WTC11 (cell line): ENCODE measurements around the gene NLRC5. TPM values are rescaled to one million over a fixed set of nuclear protein-coding genes. Genes with fewer than 3 reads are reported as not detected.

Experiments
- ATAC-seq: fragments of 200-7000 bp; cut with Tn5 transposase; 2 replicates; pipeline ENCODE4 v1.10.0; 2021; ENCODE audit warnings: mild to moderate bottlenecking, moderate library complexity
- CTCF ChIA-PET: fragments of 300-600 bp; sonication (Branson Sonifier 250); formaldehyde crosslinking; loops from one replicate; lab custom pipeline; 2021; ENCODE audit warnings: antibody characterized with exemption; lab: Charles Lee
- POLR2A ChIA-PET: fragments of 350-600 bp; sonication (Branson Sonifier 250); formaldehyde crosslinking; loops from one replicate; lab custom pipeline; 2021; ENCODE audit warnings: antibody characterized with exemption; lab: Charles Lee
- DNase-seq: peaks from one replicate; pipeline ENCODE4 v3.0.0; 2021; ENCODE audit warnings: low spot score
- H3K27ac Mint-ChIP-seq: 2 replicates; pipeline ENCODE4 v1.8.0; 2021; ENCODE audit warnings: mixed read lengths
- H3K27me3 Mint-ChIP-seq: 2 replicates; pipeline ENCODE4 v1.8.0; 2021; ENCODE audit warnings: low read depth, mild to moderate bottlenecking, moderate library complexity, mixed read lengths
- H3K36me3 Mint-ChIP-seq: 2 replicates; pipeline ENCODE4 v1.8.0; 2021; ENCODE audit warnings: mixed read lengths
- H3K4me1 Mint-ChIP-seq: 2 replicates; pipeline ENCODE4 v1.8.0; 2022; ENCODE audit warnings: mixed read lengths
- H3K4me3 Mint-ChIP-seq: 2 replicates; pipeline ENCODE4 v1.8.0; 2021; ENCODE audit warnings: mild to moderate bottlenecking, moderate library complexity, mixed read lengths
- H3K9me3 Mint-ChIP-seq: 2 replicates; pipeline ENCODE4 v1.8.0; 2021; ENCODE audit warnings: mixed read lengths
- CREM ChIP-seq: sonication (generic); formaldehyde crosslinking; IDR thresholded peaks from 2 replicates; pipeline ENCODE4 v1.8.1; 2022; ENCODE audit warnings: mild to moderate bottlenecking, missing genetic modification reagents, moderate library complexity
- ELF4 ChIP-seq: sonication (generic); formaldehyde crosslinking; IDR thresholded peaks from 2 replicates; pipeline ENCODE4 v1.8.1; 2022; ENCODE audit warnings: low read depth, mild to moderate bottlenecking, moderate library complexity, missing genetic modification reagents
- GABPB1 ChIP-seq: sonication (generic); formaldehyde crosslinking; IDR thresholded peaks from 2 replicates; pipeline ENCODE4 v1.8.1; 2023; ENCODE audit warnings: mild to moderate bottlenecking, missing genetic modification reagents
- HMGA2 ChIP-seq: fragments of 250-450 bp; sonication (Bioruptor Pico); IDR thresholded peaks from 2 replicates; pipeline ENCODE4 v1.4.0; 2021; ENCODE audit warnings: mild to moderate bottlenecking, moderate library complexity
- HMGXB4 ChIP-seq: sonication (generic); formaldehyde crosslinking; IDR thresholded peaks from 2 replicates; pipeline ENCODE4 v1.8.1; 2023; ENCODE audit warnings: mild to moderate bottlenecking, moderate library complexity, missing genetic modification reagents
- MYBL2 ChIP-seq: sonication (generic); formaldehyde crosslinking; IDR thresholded peaks from 2 replicates; pipeline ENCODE4 v1.8.1; 2023; ENCODE audit warnings: mild to moderate bottlenecking, moderate library complexity, missing genetic modification reagents
- NR2C2 ChIP-seq: sonication (generic); formaldehyde crosslinking; IDR thresholded peaks from 2 replicates; pipeline ENCODE4 v1.8.0; 2022; ENCODE audit warnings: mild to moderate bottlenecking, missing genetic modification reagents
- PREB ChIP-seq: sonication (generic); formaldehyde crosslinking; IDR thresholded peaks from 2 replicates; pipeline ENCODE4 v1.8.1; 2022; ENCODE audit warnings: mild to moderate bottlenecking, missing genetic modification reagents, moderate library complexity, borderline replicate concordance
- PRRX2 ChIP-seq: fragments of 250-450 bp; sonication (Bioruptor Pico); IDR thresholded peaks from 2 replicates; pipeline ENCODE4 v1.8.0; 2021; ENCODE audit warnings: mild to moderate bottlenecking
- SOX15 ChIP-seq: fragments of 250-450 bp; sonication (Bioruptor Pico); IDR thresholded peaks from 2 replicates; pipeline ENCODE4 v1.9.0; 2021; ENCODE audit warnings: mild to moderate bottlenecking
- STAT6 ChIP-seq: sonication (generic); formaldehyde crosslinking; conservative IDR thresholded peaks from 2 replicates; pipeline ENCODE4 v1.8.1; 2023; ENCODE audit warnings: mild to moderate bottlenecking, low read depth, missing genetic modification reagents, moderate library complexity
- ZNF416 ChIP-seq: fragments of 250-450 bp; sonication (Bioruptor Pico); IDR thresholded peaks from 2 replicates; pipeline ENCODE4 v1.9.0; 2021; ENCODE audit warnings: mild to moderate bottlenecking, inconsistent platforms
- ZNF423 ChIP-seq: fragments of 250-450 bp; sonication (Bioruptor Pico); IDR thresholded peaks from 2 replicates; pipeline ENCODE4 v2.1.2; 2022; ENCODE audit warnings: mild to moderate bottlenecking, moderate library complexity
- total RNA-seq: library from RNA; stranded (reverse); gene quantifications from 3 replicates; pipeline ENCODE4 v1.2.3, GENCODE V29; 2021
- TF ChIP-seq, protein P1 (sequence below): sonication (generic); formaldehyde crosslinking; IDR thresholded peaks from 2 replicates; pipeline ENCODE4 v1.8.1; 2023; ENCODE audit warnings: mild to moderate bottlenecking, missing genetic modification reagents
- TF ChIP-seq, protein P2 (sequence below): sonication (generic); formaldehyde crosslinking; IDR thresholded peaks from 2 replicates; pipeline ENCODE4 v1.8.1; 2022; ENCODE audit warnings: low read depth, mild to moderate bottlenecking, moderate library complexity, missing genetic modification reagents, borderline replicate concordance
- TF ChIP-seq, protein P3 (sequence below): fragments of 250-450 bp; sonication (Bioruptor Pico); IDR thresholded peaks from 2 replicates; pipeline ENCODE4 v1.9.0; 2021; ENCODE audit warnings: moderate library complexity, mild to moderate bottlenecking, inconsistent platforms, borderline replicate concordance
- TF ChIP-seq, protein P4 (sequence below): sonication (generic); formaldehyde crosslinking; IDR thresholded peaks from 2 replicates; pipeline ENCODE4 v1.8.0; 2022; ENCODE audit warnings: mild to moderate bottlenecking, missing genetic modification reagents
- TF ChIP-seq, protein P5 (sequence below): sonication (generic); formaldehyde crosslinking; IDR thresholded peaks from 2 replicates; pipeline ENCODE4 v1.8.1; 2023; ENCODE audit warnings: mild to moderate bottlenecking, missing genetic modification reagents, moderate library complexity

Gene NLRC5
- total RNA-seq, 1 experiment from 2014 or later: 2.8 TPM

DNA sequence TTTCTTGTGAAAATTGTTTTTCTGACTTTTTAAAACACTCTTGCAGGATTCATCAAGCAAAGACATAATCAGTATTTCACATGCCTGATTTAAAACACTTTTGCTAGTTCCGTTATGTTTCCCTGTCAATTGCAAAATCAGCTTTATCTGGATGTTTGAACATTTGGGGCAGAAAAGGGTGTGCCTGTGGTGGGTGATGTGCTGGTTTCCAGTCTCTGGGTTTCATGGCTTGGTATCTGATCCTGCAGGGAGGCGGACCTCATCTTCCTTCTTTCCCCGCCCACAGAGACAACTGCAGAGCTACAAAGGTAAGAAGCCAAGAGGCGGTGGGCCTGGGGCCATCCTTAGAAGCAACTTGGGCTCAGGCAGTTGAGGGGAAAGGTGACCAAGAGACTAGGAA is 41.8 kb downstream of the NLRC5 start:
- no peak overlapping the region for H3K27ac Mint-ChIP-seq
- peaks cover 12% of the 10 kb centered on the region; the same call in 1 of the 2 replicates for H3K4me1 Mint-ChIP-seq
- H3K4me3 Mint-ChIP-seq: no peak overlapping the region
- CTCF ChIA-PET: interaction anchor here (0.5 to 4.0 kb wide), 3 partner anchors 15 to 484 kb away, joined by 3 to 20 read pairs (median 5); no protein-coding TSS in a partner anchor
- ATAC-seq: no peak
- no peaks in the 10 kb centered on the region for H3K36me3 Mint-ChIP-seq
- POLR2A ChIA-PET: interaction anchor here (0.7 kb wide), 1 partner anchor 52 kb away, joined by 3 read pairs; no protein-coding TSS in a partner anchor
- TF ChIP-seq, protein P1, sequence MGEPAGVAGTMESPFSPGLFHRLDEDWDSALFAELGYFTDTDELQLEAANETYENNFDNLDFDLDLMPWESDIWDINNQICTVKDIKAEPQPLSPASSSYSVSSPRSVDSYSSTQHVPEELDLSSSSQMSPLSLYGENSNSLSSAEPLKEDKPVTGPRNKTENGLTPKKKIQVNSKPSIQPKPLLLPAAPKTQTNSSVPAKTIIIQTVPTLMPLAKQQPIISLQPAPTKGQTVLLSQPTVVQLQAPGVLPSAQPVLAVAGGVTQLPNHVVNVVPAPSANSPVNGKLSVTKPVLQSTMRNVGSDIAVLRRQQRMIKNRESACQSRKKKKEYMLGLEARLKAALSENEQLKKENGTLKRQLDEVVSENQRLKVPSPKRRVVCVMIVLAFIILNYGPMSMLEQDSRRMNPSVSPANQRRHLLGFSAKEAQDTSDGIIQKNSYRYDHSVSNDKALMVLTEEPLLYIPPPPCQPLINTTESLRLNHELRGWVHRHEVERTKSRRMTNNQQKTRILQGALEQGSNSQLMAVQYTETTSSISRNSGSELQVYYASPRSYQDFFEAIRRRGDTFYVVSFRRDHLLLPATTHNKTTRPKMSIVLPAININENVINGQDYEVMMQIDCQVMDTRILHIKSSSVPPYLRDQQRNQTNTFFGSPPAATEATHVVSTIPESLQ (CRISPR knock-in tag): no peak
- TF ChIP-seq, protein P2, sequence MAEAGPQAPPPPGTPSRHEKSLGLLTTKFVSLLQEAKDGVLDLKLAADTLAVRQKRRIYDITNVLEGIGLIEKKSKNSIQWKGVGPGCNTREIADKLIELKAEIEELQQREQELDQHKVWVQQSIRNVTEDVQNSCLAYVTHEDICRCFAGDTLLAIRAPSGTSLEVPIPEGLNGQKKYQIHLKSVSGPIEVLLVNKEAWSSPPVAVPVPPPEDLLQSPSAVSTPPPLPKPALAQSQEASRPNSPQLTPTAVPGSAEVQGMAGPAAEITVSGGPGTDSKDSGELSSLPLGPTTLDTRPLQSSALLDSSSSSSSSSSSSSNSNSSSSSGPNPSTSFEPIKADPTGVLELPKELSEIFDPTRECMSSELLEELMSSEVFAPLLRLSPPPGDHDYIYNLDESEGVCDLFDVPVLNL (CRISPR knock-in tag): no peak
- TF ChIP-seq ZNF416 (CRISPR knock-in tag): no peak
- no peak for TF ChIP-seq ELF4
- TF ChIP-seq ZNF423 (CRISPR knock-in tag): no peak
- no peak for TF ChIP-seq CREM (CRISPR knock-in tag)
- no peak for TF ChIP-seq HMGXB4 (CRISPR knock-in tag)
- no peak for TF ChIP-seq PREB (CRISPR knock-in tag)
- no peak for TF ChIP-seq MYBL2 (CRISPR knock-in tag)
- no peak for TF ChIP-seq NR2C2
- TF ChIP-seq, all 79 proteins: peak for 0
- Mint-ChIP-seq H3K9me3 (no peaks in the 10 kb centered on the region; the same call in 1 of the 2 replicates), H3K27me3 (no peaks in the 10 kb centered on the region; the same call in 1 of the 2 replicates)
- no peak for DNase-seq

DNA sequence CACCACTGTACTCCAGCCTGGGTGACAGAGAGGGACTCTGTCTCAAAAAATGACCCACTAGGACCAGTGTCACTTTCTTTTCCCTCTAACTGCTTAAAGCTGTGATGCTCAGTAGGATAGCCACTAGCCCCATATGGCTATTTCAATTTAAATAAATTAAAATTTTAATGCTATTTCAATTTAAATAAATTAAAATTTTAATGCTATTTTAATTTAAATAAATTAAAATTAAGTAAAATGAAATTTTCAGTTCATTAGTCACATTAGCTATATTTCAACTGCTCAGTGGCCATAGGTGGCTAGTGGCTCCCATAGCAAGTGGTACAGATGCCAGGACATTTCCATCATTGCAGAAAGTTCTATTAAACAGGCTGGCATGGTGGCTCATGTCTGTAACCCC is 43.0 kb downstream of the NLRC5 start:
- H3K27me3 Mint-ChIP-seq: no peaks in the 10 kb centered on the region; the same call in 1 of the 2 replicates
- CTCF ChIA-PET: interaction anchor here (1.9 to 4.0 kb wide), 2 partner anchors 9 to 14 kb away, joined by 4 to 20 read pairs; no protein-coding TSS in a partner anchor
- H3K27ac Mint-ChIP-seq: no peak overlapping the region
- peaks cover 12% of the 10 kb centered on the region; the same call in 1 of the 2 replicates for H3K4me1 Mint-ChIP-seq
- peak; percentile 95 for TF ChIP-seq HMGA2
- TF ChIP-seq, protein P3, sequence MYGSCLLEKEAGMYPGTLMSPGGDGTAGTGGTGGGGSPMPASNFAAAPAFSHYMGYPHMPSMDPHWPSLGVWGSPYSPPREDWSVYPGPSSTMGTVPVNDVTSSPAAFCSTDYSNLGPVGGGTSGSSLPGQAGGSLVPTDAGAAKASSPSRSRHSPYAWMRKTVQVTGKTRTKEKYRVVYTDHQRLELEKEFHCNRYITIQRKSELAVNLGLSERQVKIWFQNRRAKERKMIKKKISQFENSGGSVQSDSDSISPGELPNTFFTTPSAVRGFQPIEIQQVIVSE (CRISPR knock-in tag): no peak
- TF ChIP-seq, all 79 proteins: peak for 1
- no peak for ATAC-seq
- H3K9me3 Mint-ChIP-seq: no peaks in the 10 kb centered on the region; the same call in 1 of the 2 replicates
- H3K36me3 Mint-ChIP-seq: no peaks in the 10 kb centered on the region
- H3K4me3 Mint-ChIP-seq: no peak overlapping the region
- POLR2A ChIA-PET: interaction anchor here (1.0 kb wide), 1 partner anchor 12 kb away, joined by 9 read pairs; no protein-coding TSS in a partner anchor
- DNase-seq: no peak

DNA sequence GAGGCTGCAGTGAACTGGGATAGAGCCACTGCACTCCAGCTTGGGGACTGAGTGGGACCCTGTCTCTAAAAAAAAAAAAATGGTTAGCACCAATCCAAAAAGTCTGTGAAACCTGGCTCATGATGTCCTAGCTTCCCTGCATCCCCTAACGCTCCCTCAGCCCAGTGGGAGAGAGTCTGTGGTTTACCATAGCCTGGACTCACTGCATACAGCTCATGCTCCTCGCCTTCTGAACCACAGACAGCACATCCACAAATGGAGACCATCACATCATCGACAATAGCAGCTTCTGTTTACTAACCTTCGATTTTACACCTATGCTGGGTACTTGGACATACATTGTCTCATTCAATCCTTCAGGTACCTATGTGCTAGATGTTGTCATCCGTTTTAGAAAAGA is 43.6 kb downstream of the NLRC5 start:
- no peaks in the 10 kb centered on the region; the same call in 1 of the 2 replicates for H3K27me3 Mint-ChIP-seq
- DNase-seq (no peak), ATAC-seq (no peak)
- ChIA-PET POLR2A (interaction anchor here (1.0 kb wide), 1 partner anchor 13 kb away, joined by 9 read pairs; no protein-coding TSS in a partner anchor), CTCF (interaction anchor here (1.3 to 4.0 kb wide), 3 partner anchors 9 to 60 kb away, joined by 4 to 20 read pairs (median 6); no protein-coding TSS in a partner anchor)
- no peak for TF ChIP-seq SOX15
- TF ChIP-seq, protein P4, sequence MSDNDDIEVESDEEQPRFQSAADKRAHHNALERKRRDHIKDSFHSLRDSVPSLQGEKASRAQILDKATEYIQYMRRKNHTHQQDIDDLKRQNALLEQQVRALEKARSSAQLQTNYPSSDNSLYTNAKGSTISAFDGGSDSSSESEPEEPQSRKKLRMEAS (CRISPR knock-in tag): no peak
- TF ChIP-seq, protein P5, sequence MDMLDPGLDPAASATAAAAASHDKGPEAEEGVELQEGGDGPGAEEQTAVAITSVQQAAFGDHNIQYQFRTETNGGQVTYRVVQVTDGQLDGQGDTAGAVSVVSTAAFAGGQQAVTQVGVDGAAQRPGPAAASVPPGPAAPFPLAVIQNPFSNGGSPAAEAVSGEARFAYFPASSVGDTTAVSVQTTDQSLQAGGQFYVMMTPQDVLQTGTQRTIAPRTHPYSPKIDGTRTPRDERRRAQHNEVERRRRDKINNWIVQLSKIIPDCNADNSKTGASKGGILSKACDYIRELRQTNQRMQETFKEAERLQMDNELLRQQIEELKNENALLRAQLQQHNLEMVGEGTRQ (CRISPR knock-in tag): no peak
- TF ChIP-seq PRRX2 (CRISPR knock-in tag): no peak
- no peak for TF ChIP-seq GABPB1
- TF ChIP-seq STAT6: no peak
- no peak for TF ChIP-seq HMGA2
- no peaks in the 10 kb centered on the region for H3K36me3 Mint-ChIP-seq
- no peak overlapping the region for H3K27ac Mint-ChIP-seq
- no peaks in the 10 kb centered on the region; the same call in 1 of the 2 replicates for H3K9me3 Mint-ChIP-seq
- H3K4me3 Mint-ChIP-seq: no peak overlapping the region
- H3K4me1 Mint-ChIP-seq: peaks cover 11% of the 10 kb centered on the region; the same call in 1 of the 2 replicates
